ENCODE results near the gene ADARB1. TPM values are rescaled to one million over a fixed set of nuclear protein-coding genes. Genes with fewer than 3 reads are reported as not detected.

Gene ADARB1
- total RNA-seq, 1 donor from 2014 or later, result 25.8 TPM

DNA sequence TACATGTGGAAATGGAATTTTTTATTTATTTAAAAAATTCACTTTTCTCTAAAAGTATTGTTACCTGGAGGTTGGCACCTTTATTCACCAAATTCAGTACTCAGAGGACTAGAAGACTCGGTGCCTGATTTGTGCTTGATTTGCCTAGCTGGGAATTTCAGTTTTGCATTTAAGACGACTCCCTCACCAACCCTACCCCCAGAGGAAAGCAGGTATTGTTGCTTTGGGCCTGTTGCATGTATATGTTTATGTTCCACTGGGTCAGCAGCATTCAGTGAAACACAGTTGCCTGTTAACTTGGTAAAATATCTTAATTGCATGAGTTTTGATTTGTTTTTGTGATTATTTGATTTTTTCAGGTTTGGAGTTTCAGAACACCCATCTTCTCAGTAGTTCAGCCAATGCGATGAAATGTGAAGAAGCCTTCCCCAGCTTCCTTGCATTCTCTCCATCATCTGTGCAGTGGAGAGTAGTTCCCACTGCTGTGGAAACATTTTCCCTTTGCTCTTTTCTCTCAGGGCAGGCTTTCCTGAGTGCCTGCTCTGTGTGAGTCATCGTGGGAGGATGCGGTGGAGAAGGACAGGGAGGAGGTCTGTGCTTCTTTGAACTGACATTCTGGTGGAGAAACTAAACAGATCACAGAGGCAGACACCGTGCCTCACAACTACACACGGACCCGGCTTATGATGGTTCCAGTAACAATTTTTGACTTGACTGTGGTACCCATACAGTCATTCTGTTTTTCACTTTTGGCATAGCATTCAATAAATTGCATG, 6.4 kb downstream of the ADARB1 start:
- H3K27ac ChIP-seq (ENCODE audit: low read depth, low read length), result no peak overlapping the region
- H3K9me3 Mint-ChIP-seq (ENCODE audit: unreplicated experiment), result no peaks in the 10 kb centered on the region
- H3K9ac ChIP-seq (ENCODE audit: low read length), result no peak overlapping the region
- peaks cover 65% of the 10 kb centered on the region for H4K20me1 ChIP-seq (ENCODE audit: insufficient read depth, low read length)
- no peaks in the 10 kb centered on the region for H3K27me3 Mint-ChIP-seq (ENCODE audit: low read depth, unreplicated experiment)
- H3K4me2 ChIP-seq (ENCODE audit: low read length), result peak overlapping the region; percentile 46
- H3K4me1 ChIP-seq (ENCODE audit: insufficient read depth, low read length), result peaks cover 13% of the 10 kb centered on the region
- DNase-seq (ENCODE audit: low read depth) (peak; percentile 33), FAIRE-seq (peak; percentile 47)
- no peak overlapping the region for H2AFZ ChIP-seq (ENCODE audit: low read depth, low read length)
- peak overlapping the region; percentile 11 for H3K4me3 Mint-ChIP-seq (ENCODE audit: unreplicated experiment)
- no peak overlapping the region for H3K4me3 ChIP-seq (ENCODE audit: insufficient read depth, low read depth, low read length)
- no peaks in the 10 kb centered on the region for H3K27me3 ChIP-seq (ENCODE audit: insufficient read depth, low read length)
- peaks cover 6% of the 10 kb centered on the region for H3K36me3 Mint-ChIP-seq (ENCODE audit: low read depth, unreplicated experiment)
- peaks cover 78% of the 10 kb centered on the region for H3K79me2 ChIP-seq (ENCODE audit: insufficient read depth, low read length)
- no peak for TF ChIP-seq EZH2 (IDR thresholded peaks at IDR 0.05; ENCODE audit: insufficient read depth, low read length)
- TF ChIP-seq, protein P1, sequence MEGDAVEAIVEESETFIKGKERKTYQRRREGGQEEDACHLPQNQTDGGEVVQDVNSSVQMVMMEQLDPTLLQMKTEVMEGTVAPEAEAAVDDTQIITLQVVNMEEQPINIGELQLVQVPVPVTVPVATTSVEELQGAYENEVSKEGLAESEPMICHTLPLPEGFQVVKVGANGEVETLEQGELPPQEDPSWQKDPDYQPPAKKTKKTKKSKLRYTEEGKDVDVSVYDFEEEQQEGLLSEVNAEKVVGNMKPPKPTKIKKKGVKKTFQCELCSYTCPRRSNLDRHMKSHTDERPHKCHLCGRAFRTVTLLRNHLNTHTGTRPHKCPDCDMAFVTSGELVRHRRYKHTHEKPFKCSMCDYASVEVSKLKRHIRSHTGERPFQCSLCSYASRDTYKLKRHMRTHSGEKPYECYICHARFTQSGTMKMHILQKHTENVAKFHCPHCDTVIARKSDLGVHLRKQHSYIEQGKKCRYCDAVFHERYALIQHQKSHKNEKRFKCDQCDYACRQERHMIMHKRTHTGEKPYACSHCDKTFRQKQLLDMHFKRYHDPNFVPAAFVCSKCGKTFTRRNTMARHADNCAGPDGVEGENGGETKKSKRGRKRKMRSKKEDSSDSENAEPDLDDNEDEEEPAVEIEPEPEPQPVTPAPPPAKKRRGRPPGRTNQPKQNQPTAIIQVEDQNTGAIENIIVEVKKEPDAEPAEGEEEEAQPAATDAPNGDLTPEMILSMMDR (IDR thresholded peaks at IDR 0.05; ENCODE audit: insufficient read depth, low read depth, low read length), result no peak
- peak overlapping the region; percentile 43 for H3K27ac Mint-ChIP-seq (ENCODE audit: unreplicated experiment)
- H3K4me1 Mint-ChIP-seq (ENCODE audit: low read depth, unreplicated experiment), result peaks cover 24% of the 10 kb centered on the region
- H3K9me3 ChIP-seq (ENCODE audit: insufficient read depth, low read depth, low read length), result no peaks in the 10 kb centered on the region
- no peaks in the 10 kb centered on the region for H3K36me3 ChIP-seq (ENCODE audit: insufficient read depth, low read length)

DNA sequence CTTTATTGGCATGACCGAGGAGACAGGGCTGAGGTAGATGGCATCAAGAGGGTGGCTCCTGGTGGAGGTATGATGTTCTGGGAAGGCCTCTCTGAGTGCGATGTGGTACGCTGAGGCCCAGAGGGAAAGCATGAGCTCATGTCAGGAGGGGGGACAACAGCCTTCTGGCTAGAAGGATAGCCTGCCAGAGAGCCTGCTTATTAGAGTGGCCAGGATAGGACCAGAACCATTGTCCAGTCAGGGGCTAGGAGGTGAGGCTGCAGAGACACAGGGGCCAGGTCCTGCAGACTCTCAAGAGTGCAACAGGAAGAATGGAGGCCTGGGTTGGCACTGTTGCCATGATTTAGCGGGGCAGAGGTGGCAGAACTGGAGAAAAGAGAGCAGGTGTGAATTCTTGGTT, 7.3 kb downstream of the ADARB1 start:
- no peaks in the 10 kb centered on the region for H3K9me3 ChIP-seq (ENCODE audit: insufficient read depth, low read depth, low read length)
- TF ChIP-seq EZH2 (IDR thresholded peaks at IDR 0.05; ENCODE audit: insufficient read depth, low read length), result no peak
- TF ChIP-seq, protein P1 (IDR thresholded peaks at IDR 0.05; ENCODE audit: insufficient read depth, low read depth, low read length), result no peak
- Mint-ChIP-seq H3K4me3 (ENCODE audit: unreplicated experiment) (no peak overlapping the region), H3K36me3 (ENCODE audit: low read depth, unreplicated experiment) (peaks cover 6% of the 10 kb centered on the region), H3K4me1 (ENCODE audit: low read depth, unreplicated experiment) (peaks cover 22% of the 10 kb centered on the region), H3K9me3 (ENCODE audit: unreplicated experiment) (no peaks in the 10 kb centered on the region), H3K27me3 (ENCODE audit: low read depth, unreplicated experiment) (no peaks in the 10 kb centered on the region), H3K27ac (ENCODE audit: unreplicated experiment) (no peak overlapping the region)
- FAIRE-seq (no peak), DNase-seq (ENCODE audit: low read depth) (no peak)
- peaks cover 72% of the 10 kb centered on the region for H3K79me2 ChIP-seq (ENCODE audit: insufficient read depth, low read length)
- no peak overlapping the region for H2AFZ ChIP-seq (ENCODE audit: low read depth, low read length)
- no peak overlapping the region for H3K4me3 ChIP-seq (ENCODE audit: insufficient read depth, low read depth, low read length)
- H3K4me2 ChIP-seq (ENCODE audit: low read length), result peak overlapping the region; percentile 46
- peaks cover 13% of the 10 kb centered on the region for H3K4me1 ChIP-seq (ENCODE audit: insufficient read depth, low read length)
- no peak overlapping the region for H3K9ac ChIP-seq (ENCODE audit: low read length)
- no peaks in the 10 kb centered on the region for H3K27me3 ChIP-seq (ENCODE audit: insufficient read depth, low read length)
- no peak overlapping the region for H3K27ac ChIP-seq (ENCODE audit: low read depth, low read length)
- H3K36me3 ChIP-seq (ENCODE audit: insufficient read depth, low read length), result no peaks in the 10 kb centered on the region
- H4K20me1 ChIP-seq (ENCODE audit: insufficient read depth, low read length), result peaks cover 65% of the 10 kb centered on the region

DNA sequence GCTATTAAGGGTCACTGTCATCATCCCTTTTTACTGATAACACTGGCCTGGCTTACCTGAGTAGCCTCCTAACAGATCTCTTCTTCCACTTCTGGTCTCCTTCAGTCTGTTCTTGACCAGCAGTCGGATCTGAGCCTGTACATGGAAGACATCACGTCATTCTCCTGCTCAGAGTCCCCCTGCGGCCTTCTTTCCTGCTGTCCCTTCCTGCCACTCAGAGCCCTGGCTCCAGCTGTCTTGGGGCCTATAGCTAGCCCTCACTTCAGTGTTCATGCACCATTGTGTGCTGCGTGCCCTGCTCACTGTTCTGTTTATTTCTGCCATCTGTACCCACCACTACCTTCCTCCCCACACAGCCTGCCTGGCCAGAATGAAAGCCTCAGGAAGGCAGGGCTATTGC, 8.4 kb downstream of the ADARB1 start:
- no peak overlapping the region for H3K27ac ChIP-seq (ENCODE audit: low read depth, low read length)
- TF ChIP-seq, protein P1 (IDR thresholded peaks at IDR 0.05; ENCODE audit: insufficient read depth, low read depth, low read length), result no peak
- TF ChIP-seq EZH2 (IDR thresholded peaks at IDR 0.05; ENCODE audit: insufficient read depth, low read length), result no peak
- no peaks in the 10 kb centered on the region for H3K9me3 Mint-ChIP-seq (ENCODE audit: unreplicated experiment)
- H3K4me1 Mint-ChIP-seq (ENCODE audit: low read depth, unreplicated experiment), result peaks cover 20% of the 10 kb centered on the region
- FAIRE-seq (no peak), DNase-seq (ENCODE audit: low read depth) (no peak)
- peaks cover 13% of the 10 kb centered on the region for H3K4me1 ChIP-seq (ENCODE audit: insufficient read depth, low read length)
- H3K36me3 ChIP-seq (ENCODE audit: insufficient read depth, low read length), result no peaks in the 10 kb centered on the region
- H2AFZ ChIP-seq (ENCODE audit: low read depth, low read length), result no peak overlapping the region
- H3K4me2 ChIP-seq (ENCODE audit: low read length), result no peak overlapping the region
- H3K4me3 Mint-ChIP-seq (ENCODE audit: unreplicated experiment), result peak overlapping the region; percentile 18
- no peak overlapping the region for H3K27ac Mint-ChIP-seq (ENCODE audit: unreplicated experiment)
- no peaks in the 10 kb centered on the region for H3K27me3 Mint-ChIP-seq (ENCODE audit: low read depth, unreplicated experiment)
- H3K9ac ChIP-seq (ENCODE audit: low read length), result no peak overlapping the region
- H3K27me3 ChIP-seq (ENCODE audit: insufficient read depth, low read length), result no peaks in the 10 kb centered on the region
- peaks cover 73% of the 10 kb centered on the region for H3K79me2 ChIP-seq (ENCODE audit: insufficient read depth, low read length)
- H4K20me1 ChIP-seq (ENCODE audit: insufficient read depth, low read length), result peaks cover 70% of the 10 kb centered on the region
- H3K9me3 ChIP-seq (ENCODE audit: insufficient read depth, low read depth, low read length), result no peaks in the 10 kb centered on the region
- H3K4me3 ChIP-seq (ENCODE audit: insufficient read depth, low read depth, low read length), result no peak overlapping the region
- H3K36me3 Mint-ChIP-seq (ENCODE audit: low read depth, unreplicated experiment), result peaks cover 6% of the 10 kb centered on the region

Data from astrocyte (in vitro differentiated cells and primary cell).